Peyer's patch (tissue), 4 donors: ENCODE data around the gene GASK1A. TPM values are rescaled to one million over a fixed set of nuclear protein-coding genes. Genes with fewer than 3 reads are reported as not detected.

Experiments used
- DNase-seq, 3 donors: peaks; one replicate each; pipeline ENCODE4 v3.0.0-alpha.2; 2017 to 2019
- H3K27ac ChIP-seq, 4 donors: fragments of 200-600 bp; sonication (generic); one replicate each; pipeline ENCODE4 v1.5.1; 2016 to 2019
- H3K27me3 ChIP-seq, 2 donors: fragments of 200-600 bp; sonication (generic); one replicate each; pipeline ENCODE4 v1.5.1; 2019
- H3K36me3 ChIP-seq, 3 donors: fragments of 200-600 bp; sonication (generic); one replicate each; pipeline ENCODE4 v1.5.1; 2016 to 2019
- H3K4me1 ChIP-seq, 4 donors: fragments of 200-600 bp; sonication (generic); one replicate each; pipeline ENCODE4 v1.5.1; 2016 to 2019
- H3K4me3 ChIP-seq, 4 donors: fragments of 200-600 bp; sonication (generic); 1 replicate in 3 of 4; 2 replicates in 1 of 4; pipeline ENCODE4 v1.5.1; 2016 to 2019; ENCODE audit warnings: mild to moderate bottlenecking in 1 of 4
- H3K9me3 ChIP-seq, 4 donors: fragments of 200-600 bp; sonication (generic); one replicate each; pipeline ENCODE4 v1.5.1; 2016 to 2019; ENCODE audit warnings: mild to moderate bottlenecking in 1 of 4
- CTCF ChIP-seq, 6 experiments: fragments of 450-650 bp in 4 of 6; fragments of 200-600 bp in 2 of 6; sonication (generic) in 1 of 6; IDR thresholded peaks; one replicate each; pipeline ENCODE4 v1.5.1; 2017 to 2019; ENCODE audit warnings: antibody characterized with exemption in 6 of 6, mild to moderate bottlenecking in 3 of 6, moderate library complexity in 1 of 6
- POLR2A ChIP-seq, 2 donors: fragments of 450-650 bp; IDR thresholded peaks; one replicate each; pipeline ENCODE4 v1.5.1; 2017; ENCODE audit warnings: antibody characterized with exemption in 2 of 2, mild to moderate bottlenecking in 2 of 2, moderate library complexity in 2 of 2
- total RNA-seq, 4 donors: library from RNA; depleted of rRNA; stranded (reverse); fragments of >200 nt; gene quantifications; one replicate each; pipeline ENCODE4 v1.1.0, GENCODE V29; 2016

GASK1A gene
- total RNA-seq, 4 donors from 2014 or later: 1.8 to 9.1 (median 6.3) TPM

DNA sequence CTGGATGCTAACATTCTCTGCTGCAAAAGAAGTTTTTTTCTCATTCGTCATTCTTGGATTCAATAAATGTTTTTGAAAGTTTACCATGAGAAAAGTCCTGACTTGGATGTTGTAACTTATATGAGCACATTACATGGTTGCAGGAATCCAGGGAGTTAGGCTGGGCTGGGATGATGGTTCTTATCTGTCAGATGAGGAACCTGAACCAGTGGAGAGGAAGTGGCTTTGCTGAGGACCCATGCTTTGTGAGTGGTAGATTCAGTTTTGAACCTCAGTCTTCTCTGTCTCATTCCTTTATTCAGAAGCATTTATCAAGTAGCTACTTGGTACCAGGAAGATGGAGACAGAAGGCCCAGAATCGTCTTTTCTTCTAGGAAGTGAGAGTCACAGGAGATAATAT, 3.7 kb upstream of the GASK1A start:
- no peak for TF ChIP-seq POLR2A (IDR thresholded peaks at IDR 0.05)
- TF ChIP-seq CTCF (IDR thresholded peaks at IDR 0.05): no peak
- Histone ChIP-seq H3K4me3 (no peak overlapping the region), H3K27me3 (peaks cover 0 to 6% of the 10 kb centered on the region in 2 donors), H3K27ac (no peak overlapping the region), H3K9me3 (peaks cover 0 to 8% (median 2%) of the 10 kb centered on the region in 4 donors), H3K4me1 (peaks cover 0 to 16% (median 2%) of the 10 kb centered on the region in 4 donors), H3K36me3 (no peaks in the 10 kb centered on the region)
- no peak for DNase-seq

DNA sequence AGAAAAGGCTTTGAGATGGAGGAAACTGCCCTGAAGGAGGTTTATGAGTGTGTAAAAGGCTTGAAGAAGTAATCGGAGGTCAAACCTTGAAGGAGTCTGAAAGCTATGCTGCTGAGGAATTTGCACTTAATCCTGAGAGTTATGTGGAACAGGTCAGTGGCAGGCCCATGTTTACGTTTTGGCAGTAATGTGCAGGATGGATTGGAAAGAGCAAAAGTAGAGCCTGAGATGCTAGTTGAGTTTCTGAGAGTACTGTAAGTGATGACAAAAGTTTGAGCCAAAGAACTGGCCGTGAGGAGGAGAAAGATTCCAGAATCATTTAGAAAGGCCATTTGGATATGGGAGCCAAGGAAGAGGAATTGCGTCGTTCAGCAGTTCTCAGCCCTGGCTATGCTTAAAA, 3.2 kb upstream of the GASK1A start:
- TF ChIP-seq POLR2A (IDR thresholded peaks at IDR 0.05) (no peak), CTCF (IDR thresholded peaks at IDR 0.05) (no peak)
- Histone ChIP-seq H3K27me3 (peaks cover 0 to 6% of the 10 kb centered on the region in 2 donors), H3K9me3 (peaks cover 0 to 8% (median 2%) of the 10 kb centered on the region in 4 donors), H3K27ac (no peak overlapping the region), H3K4me3 (no peak overlapping the region), H3K36me3 (no peaks in the 10 kb centered on the region), H3K4me1 (peaks cover 0 to 16% (median 2%) of the 10 kb centered on the region in 4 donors)
- DNase-seq: no peak

GRCh38 chr3:42980209-42980608, 1.1 kb downstream of the GASK1A start:
- peaks cover 0 to 16% (median 2%) of the 10 kb centered on the region in 4 donors for H3K4me1 ChIP-seq
- peaks cover 0 to 6% of the 10 kb centered on the region in 2 donors for H3K27me3 ChIP-seq
- peak overlapping the region in 3 of 4 donors; percentile 16 to 72 (median 41) for H3K4me3 ChIP-seq
- TF ChIP-seq CTCF (IDR thresholded peaks at IDR 0.05): no peak
- TF ChIP-seq POLR2A (IDR thresholded peaks at IDR 0.05): no peak
- no peak overlapping the region for H3K27ac ChIP-seq
- no peak for DNase-seq
- no peaks in the 10 kb centered on the region for H3K36me3 ChIP-seq
- H3K9me3 ChIP-seq: no peaks in the 10 kb centered on the region

DNA sequence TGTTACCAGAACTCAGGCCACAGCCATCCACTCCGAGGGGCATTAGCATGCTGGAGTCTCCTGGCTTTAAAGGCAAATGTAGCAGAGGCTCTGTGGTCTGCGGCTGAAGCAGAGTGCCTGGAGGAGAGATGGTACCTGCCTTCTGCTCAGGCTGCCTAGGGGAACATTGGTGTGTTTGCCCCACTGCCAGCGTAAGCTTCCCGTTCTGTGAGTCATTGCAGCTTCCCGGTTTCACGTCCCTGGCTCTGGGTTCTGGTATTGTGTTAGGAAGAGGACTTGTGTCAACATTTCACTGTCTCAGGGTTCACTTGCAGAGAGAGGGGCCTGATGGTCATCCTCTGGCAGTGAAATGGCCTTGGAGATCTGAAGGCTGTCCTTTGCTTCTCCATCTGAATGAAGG, 1.8 kb downstream of the GASK1A start:
- no peak for TF ChIP-seq CTCF (IDR thresholded peaks at IDR 0.05)
- TF ChIP-seq POLR2A (IDR thresholded peaks at IDR 0.05): no peak
- Histone ChIP-seq H3K4me3 (no peak overlapping the region), H3K27ac (no peak overlapping the region), H3K36me3 (no peaks in the 10 kb centered on the region), H3K27me3 (peaks cover 0 to 6% of the 10 kb centered on the region in 2 donors), H3K4me1 (peaks cover 0 to 16% (median 2%) of the 10 kb centered on the region in 4 donors), H3K9me3 (no peaks in the 10 kb centered on the region)
- DNase-seq: no peak

GRCh38 chr3:42982645-42983412, 3.7 kb downstream of the GASK1A start:
- H3K9me3 ChIP-seq: no peaks in the 10 kb centered on the region
- H3K27ac ChIP-seq: no peak overlapping the region
- no peak for DNase-seq
- no peak for TF ChIP-seq CTCF (IDR thresholded peaks at IDR 0.05)
- no peak for TF ChIP-seq POLR2A (IDR thresholded peaks at IDR 0.05)
- H3K4me1 ChIP-seq: peaks cover 0 to 16% (median 2%) of the 10 kb centered on the region in 4 donors
- no peak overlapping the region for H3K4me3 ChIP-seq
- peaks cover 0 to 6% of the 10 kb centered on the region in 2 donors for H3K27me3 ChIP-seq
- no peaks in the 10 kb centered on the region for H3K36me3 ChIP-seq
